GM10266 (cell line): ENCODE results near the gene ACVR1B.

Source experiments
- DNase-seq: peaks from one replicate; pipeline ENCODE4 v3.0.0; 2012; ENCODE audit errors: extremely low spot score
- CTCF ChIP-seq: IDR thresholded peaks from 2 replicates; pipeline ENCODE4 v1.5.1; 2012; ENCODE audit warnings: mild to moderate bottlenecking, low read depth; ENCODE audit not compliant: control insufficient read depth, insufficient read depth; ENCODE audit errors: missing control alignments

ACVR1B gene

DNA sequence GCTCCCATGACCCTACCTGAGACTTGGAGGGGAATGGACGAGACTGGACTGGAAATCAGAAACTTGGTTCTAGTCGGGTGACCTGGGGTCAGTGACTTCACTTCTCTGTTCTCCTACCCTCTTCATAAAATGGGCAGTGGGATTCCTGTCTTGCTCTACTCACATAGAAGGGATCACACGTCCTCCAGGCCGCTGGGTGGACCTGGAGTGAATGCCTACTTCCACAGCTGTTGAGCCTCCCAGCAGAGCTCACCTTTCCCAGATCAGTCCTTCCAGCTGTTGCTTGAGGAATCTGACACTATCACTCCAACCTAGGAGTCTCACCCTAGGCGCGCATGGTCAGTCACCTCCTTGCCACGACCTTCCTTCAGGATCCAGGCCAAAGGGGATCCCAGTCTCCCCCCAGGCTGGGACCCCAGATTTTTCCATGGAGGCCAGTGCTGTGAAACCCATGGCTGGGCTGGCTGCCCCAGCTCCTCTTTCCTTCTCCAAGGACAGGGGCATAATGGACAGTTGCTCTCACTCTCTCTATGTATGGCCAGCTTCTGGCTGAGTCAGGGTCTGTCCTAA lies 43.6 kb upstream of the ACVR1B start:
- DNase-seq = no peak
- TF ChIP-seq CTCF = no peak

DNA sequence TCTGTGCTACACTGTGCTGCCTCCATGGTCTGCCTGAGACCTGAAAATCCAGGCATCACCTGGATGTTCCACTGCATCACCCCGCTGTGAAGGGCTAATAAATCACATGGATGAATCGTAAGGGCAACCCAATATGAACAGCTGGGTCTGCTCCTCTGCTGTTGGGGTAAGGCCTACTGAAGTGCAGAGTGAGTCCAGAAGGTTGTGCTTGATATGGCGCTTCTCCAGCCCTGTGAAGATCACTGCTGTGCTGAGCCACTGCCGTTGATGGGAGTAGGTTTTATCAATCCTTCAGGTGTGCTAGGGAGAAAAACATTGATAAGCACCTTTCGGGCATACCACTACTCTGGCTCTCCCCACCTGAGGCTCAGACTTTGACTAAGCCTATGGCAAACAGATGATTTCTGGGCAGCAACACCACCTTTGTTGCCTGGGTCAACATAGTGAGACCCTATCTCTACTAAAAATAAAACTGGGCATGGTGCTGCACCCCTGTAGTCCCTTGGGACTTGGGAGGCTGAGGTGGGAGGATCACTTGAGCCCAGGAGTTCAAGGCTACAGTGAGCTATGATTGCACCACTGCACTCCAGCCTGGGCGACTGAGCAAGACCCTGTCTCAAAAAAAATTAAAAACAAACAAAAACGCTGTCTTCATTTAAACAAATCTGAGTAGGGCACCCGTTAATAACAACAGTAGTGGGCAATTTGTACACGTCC lies 42.5 kb upstream of the ACVR1B start:
- no peak for DNase-seq
- no peak for TF ChIP-seq CTCF

DNA sequence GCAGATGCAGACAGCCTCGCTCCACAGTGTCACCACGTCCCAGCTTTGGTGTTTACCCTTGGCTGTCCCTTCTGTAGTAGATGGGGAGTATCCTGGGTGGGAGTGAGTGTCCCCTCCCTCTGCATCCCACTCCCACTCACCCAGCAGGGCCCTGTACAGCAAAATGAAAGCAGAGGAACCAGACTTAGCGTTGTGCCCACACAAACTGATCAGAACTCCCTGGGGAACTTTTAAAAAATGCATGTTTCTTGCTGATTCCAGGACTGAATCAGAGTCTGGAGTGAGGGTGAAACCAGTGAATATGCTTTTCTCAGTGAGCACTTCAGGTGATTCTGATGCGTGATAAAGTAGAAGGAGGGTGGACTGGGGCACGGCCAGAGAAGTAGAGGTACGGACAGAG lies 41.3 kb upstream of the ACVR1B start:
- TF ChIP-seq CTCF = no peak
- DNase-seq = no peak

- no peak for DNase-seq
- TF ChIP-seq CTCF = no peak
Measured at GRCh38 chr12:51910691-51911090, 40.8 kb upstream of the ACVR1B start.

GRCh38 chr12:51911307-51911706 lies 40.2 kb upstream of the ACVR1B start:
- no peak for TF ChIP-seq CTCF
- DNase-seq = no peak

DNA sequence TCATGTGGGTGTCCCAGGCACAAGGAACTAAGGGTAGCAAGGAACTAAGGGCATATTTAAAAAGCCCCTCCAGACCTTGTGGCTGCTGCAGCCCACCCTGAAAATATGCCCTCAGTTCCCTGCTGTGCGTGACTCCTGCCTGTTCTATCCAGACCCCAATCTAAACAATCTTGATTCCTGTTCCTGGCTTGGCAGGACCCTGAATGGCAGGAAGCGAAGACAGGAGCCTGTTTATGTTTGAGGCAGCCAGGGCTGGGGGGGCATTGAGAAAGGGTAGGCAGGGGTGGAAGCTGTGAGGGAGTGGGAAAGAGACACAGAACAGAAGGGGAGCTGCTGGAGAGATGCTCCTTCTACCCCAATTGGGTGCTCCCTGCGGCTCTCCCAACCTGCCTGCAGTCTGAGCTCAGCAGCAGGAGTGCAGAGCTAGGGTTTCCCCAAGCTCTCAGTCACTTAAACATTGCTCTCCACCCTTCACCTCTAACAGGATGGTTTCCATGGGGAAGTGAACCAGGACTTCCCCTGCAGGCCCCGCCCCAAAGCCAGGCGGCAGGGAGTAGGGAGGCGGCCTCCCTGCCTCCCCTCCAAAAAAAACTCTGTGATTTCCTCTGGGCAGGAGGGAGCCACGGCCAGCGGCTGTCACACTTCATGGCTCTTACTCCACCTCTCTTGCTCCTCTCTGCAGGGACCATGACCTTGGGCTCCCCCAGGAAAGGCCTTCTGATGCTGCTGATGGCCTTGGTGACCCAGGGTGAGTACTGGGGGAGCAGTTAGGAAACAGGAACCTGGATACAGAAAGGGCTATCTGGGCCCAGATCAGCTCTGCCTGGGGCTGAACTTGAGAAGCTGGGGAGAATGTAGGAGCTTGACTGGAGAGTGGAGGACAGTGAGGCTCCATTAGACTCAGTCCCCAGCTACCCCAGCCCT lies 39.4 kb upstream of the ACVR1B start:
- no peak for DNase-seq
- no peak for TF ChIP-seq CTCF
